Astrocyte (in vitro differentiated cells and primary cell): ENCODE results near the gene NXPH1. TPM values are rescaled to one million over a fixed set of nuclear protein-coding genes. Genes with fewer than 3 reads are reported as not detected.

ENCODE experiments used
- DNase-seq: peaks from one replicate; pipeline ENCODE4 v3.0.0-alpha.2; 2010; ENCODE audit warnings: low read depth
- FAIRE-seq: peaks from 2 replicates; lab custom pipeline; 2011; peaks lifted over from hg19 to GRCh38; lab: Jason Lieb, UNC
- H2AFZ ChIP-seq: 2 replicates; pipeline ENCODE4 v1.6.0; 2012; ENCODE audit warnings: low read depth, low read length, inconsistent platforms
- H3K27ac ChIP-seq: 2 replicates; pipeline ENCODE4 v1.5.1; 2011; ENCODE audit warnings: low read depth, low read length, inconsistent platforms
- H3K27me3 ChIP-seq: 2 replicates; pipeline ENCODE4 v1.6.0; 2011; ENCODE audit warnings: low read length, inconsistent platforms; ENCODE audit not compliant: insufficient read depth
- H3K36me3 ChIP-seq: 2 replicates; pipeline ENCODE4 v1.5.1; 2011; ENCODE audit warnings: low read length, inconsistent platforms; ENCODE audit not compliant: insufficient read depth
- H3K4me1 ChIP-seq: 2 replicates; pipeline ENCODE4 v1.5.1; 2011; ENCODE audit warnings: low read length, inconsistent platforms; ENCODE audit not compliant: insufficient read depth
- H3K4me2 ChIP-seq: 2 replicates; pipeline ENCODE4 v1.6.0; 2012; ENCODE audit warnings: low read length, inconsistent platforms
- H3K4me3 ChIP-seq: 2 replicates; pipeline ENCODE4 v1.5.1; 2011; ENCODE audit warnings: low read depth, mild to moderate bottlenecking, low read length, inconsistent platforms; ENCODE audit not compliant: insufficient read depth
- H3K79me2 ChIP-seq: 2 replicates; pipeline ENCODE4 v1.6.0; 2012; ENCODE audit warnings: mild to moderate bottlenecking, low read length, inconsistent platforms; ENCODE audit not compliant: insufficient read depth
- H3K9ac ChIP-seq: 2 replicates; pipeline ENCODE4 v1.6.0; 2012; ENCODE audit warnings: mild to moderate bottlenecking, low read length, inconsistent platforms
- H3K9me3 ChIP-seq: 2 replicates; pipeline ENCODE4 v1.5.1; 2012; ENCODE audit warnings: low read depth, mild to moderate bottlenecking, low read length, inconsistent platforms; ENCODE audit not compliant: insufficient read depth
- H4K20me1 ChIP-seq: 2 replicates; pipeline ENCODE4 v1.6.0; 2012; ENCODE audit warnings: low read length, inconsistent platforms; ENCODE audit not compliant: insufficient read depth
- H3K27ac Mint-ChIP-seq: one replicate; pipeline ENCODE4 v1.8.0; 2021; ENCODE audit warnings: mild to moderate bottlenecking, mixed read lengths; ENCODE audit not compliant: unreplicated experiment
- H3K27me3 Mint-ChIP-seq: one replicate; pipeline ENCODE4 v1.8.0; 2021; ENCODE audit warnings: low read depth, mixed read lengths; ENCODE audit not compliant: unreplicated experiment
- H3K36me3 Mint-ChIP-seq: one replicate; pipeline ENCODE4 v1.8.0; 2021; ENCODE audit warnings: low read depth, mixed read lengths; ENCODE audit not compliant: unreplicated experiment
- H3K4me1 Mint-ChIP-seq: one replicate; pipeline ENCODE4 v1.8.0; 2021; ENCODE audit warnings: low read depth, mixed read lengths; ENCODE audit not compliant: unreplicated experiment
- H3K4me3 Mint-ChIP-seq: one replicate; pipeline ENCODE4 v1.8.0; 2021; ENCODE audit warnings: mild to moderate bottlenecking, moderate library complexity, mixed read lengths; ENCODE audit not compliant: unreplicated experiment
- H3K9me3 Mint-ChIP-seq: one replicate; pipeline ENCODE4 v1.8.0; 2021; ENCODE audit warnings: mild to moderate bottlenecking, mixed read lengths; ENCODE audit not compliant: unreplicated experiment
- EZH2 ChIP-seq: IDR thresholded peaks from 2 replicates; pipeline ENCODE4 v1.6.1; 2012; ENCODE audit warnings: mild to moderate bottlenecking, low read length, inconsistent platforms; ENCODE audit not compliant: insufficient read depth
- total RNA-seq: library from RNA; stranded (reverse); gene quantifications from 2 replicates; pipeline ENCODE4 v1.2.1, GENCODE V29; 2021
- TF ChIP-seq, protein P1 (sequence below): IDR thresholded peaks from 2 replicates; pipeline ENCODE4 v1.5.1; 2011; ENCODE audit warnings: low read depth, mild to moderate bottlenecking, inconsistent platforms, low read length, moderate library complexity; ENCODE audit not compliant: insufficient read depth

Gene NXPH1
- total RNA-seq, 1 donor from 2014 or later = 0.16 TPM

DNA sequence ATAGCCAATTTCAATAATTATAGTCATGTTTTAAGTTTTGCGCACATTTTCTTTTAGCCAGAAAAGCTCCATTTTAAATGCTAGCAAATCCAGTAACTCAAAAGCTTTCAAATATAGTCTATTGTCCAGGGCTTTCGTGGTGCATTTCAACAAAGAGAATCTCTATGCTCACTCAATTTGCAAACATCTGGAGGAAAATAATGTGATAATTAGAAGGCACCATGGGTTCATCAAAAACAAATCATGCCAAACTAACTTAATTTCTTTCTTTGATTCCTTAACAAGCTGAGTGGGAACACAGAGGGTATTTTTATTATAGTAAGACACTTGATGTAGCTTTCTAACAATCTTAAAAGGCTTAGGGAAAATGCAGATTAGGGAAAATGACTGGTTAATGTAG, 179.8 kb downstream of the NXPH1 start:
- Mint-ChIP-seq H3K27ac (no peak overlapping the region), H3K36me3 (no peaks in the 10 kb centered on the region), H3K9me3 (no peaks in the 10 kb centered on the region), H3K27me3 (no peaks in the 10 kb centered on the region), H3K4me1 (no peaks in the 10 kb centered on the region), H3K4me3 (no peak overlapping the region)
- H3K4me3 ChIP-seq = no peak overlapping the region
- H2AFZ ChIP-seq = no peak overlapping the region
- no peaks in the 10 kb centered on the region for H3K9me3 ChIP-seq
- DNase-seq = no peak
- H3K27me3 ChIP-seq = no peaks in the 10 kb centered on the region
- H4K20me1 ChIP-seq = no peaks in the 10 kb centered on the region
- no peak for TF ChIP-seq EZH2
- TF ChIP-seq, protein P1, sequence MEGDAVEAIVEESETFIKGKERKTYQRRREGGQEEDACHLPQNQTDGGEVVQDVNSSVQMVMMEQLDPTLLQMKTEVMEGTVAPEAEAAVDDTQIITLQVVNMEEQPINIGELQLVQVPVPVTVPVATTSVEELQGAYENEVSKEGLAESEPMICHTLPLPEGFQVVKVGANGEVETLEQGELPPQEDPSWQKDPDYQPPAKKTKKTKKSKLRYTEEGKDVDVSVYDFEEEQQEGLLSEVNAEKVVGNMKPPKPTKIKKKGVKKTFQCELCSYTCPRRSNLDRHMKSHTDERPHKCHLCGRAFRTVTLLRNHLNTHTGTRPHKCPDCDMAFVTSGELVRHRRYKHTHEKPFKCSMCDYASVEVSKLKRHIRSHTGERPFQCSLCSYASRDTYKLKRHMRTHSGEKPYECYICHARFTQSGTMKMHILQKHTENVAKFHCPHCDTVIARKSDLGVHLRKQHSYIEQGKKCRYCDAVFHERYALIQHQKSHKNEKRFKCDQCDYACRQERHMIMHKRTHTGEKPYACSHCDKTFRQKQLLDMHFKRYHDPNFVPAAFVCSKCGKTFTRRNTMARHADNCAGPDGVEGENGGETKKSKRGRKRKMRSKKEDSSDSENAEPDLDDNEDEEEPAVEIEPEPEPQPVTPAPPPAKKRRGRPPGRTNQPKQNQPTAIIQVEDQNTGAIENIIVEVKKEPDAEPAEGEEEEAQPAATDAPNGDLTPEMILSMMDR = no peak
- no peaks in the 10 kb centered on the region for H3K4me1 ChIP-seq
- H3K27ac ChIP-seq = no peak overlapping the region
- H3K9ac ChIP-seq = no peak overlapping the region
- no peak overlapping the region for H3K4me2 ChIP-seq
- no peak for FAIRE-seq
- no peaks in the 10 kb centered on the region for H3K36me3 ChIP-seq
- H3K79me2 ChIP-seq = no peaks in the 10 kb centered on the region

DNA sequence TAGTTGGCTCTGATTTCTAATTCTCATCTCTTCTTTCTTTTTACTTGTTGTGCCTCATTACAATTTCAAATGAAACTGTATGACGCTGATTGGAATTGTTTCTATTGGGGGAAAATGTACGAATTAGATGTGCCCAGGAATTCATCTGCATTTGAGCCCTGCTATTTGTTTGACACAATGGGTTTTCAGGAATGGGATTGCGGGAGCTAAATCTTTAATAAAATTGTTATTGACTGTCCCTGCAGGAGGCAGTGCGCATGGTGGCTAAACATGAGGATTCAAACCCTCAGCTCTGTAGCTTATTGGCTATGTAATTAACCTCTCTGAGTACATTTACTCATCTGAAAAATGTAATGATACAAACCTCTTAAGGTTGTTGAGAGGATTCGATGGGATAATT, 181.6 kb downstream of the NXPH1 start:
- Mint-ChIP-seq H3K27me3 (no peaks in the 10 kb centered on the region), H3K4me3 (no peak overlapping the region), H3K36me3 (no peaks in the 10 kb centered on the region), H3K27ac (no peak overlapping the region), H3K4me1 (peaks cover 6% of the 10 kb centered on the region), H3K9me3 (no peaks in the 10 kb centered on the region)
- H2AFZ ChIP-seq = no peak overlapping the region
- FAIRE-seq = no peak
- TF ChIP-seq, protein P1 = no peak
- TF ChIP-seq EZH2 = no peak
- no peak overlapping the region for H3K27ac ChIP-seq
- DNase-seq = no peak
- H3K4me2 ChIP-seq = no peak overlapping the region
- H3K9ac ChIP-seq = no peak overlapping the region
- no peaks in the 10 kb centered on the region for H3K27me3 ChIP-seq
- no peaks in the 10 kb centered on the region for H3K9me3 ChIP-seq
- no peaks in the 10 kb centered on the region for H3K36me3 ChIP-seq
- no peaks in the 10 kb centered on the region for H3K4me1 ChIP-seq
- no peaks in the 10 kb centered on the region for H3K79me2 ChIP-seq
- H3K4me3 ChIP-seq = no peak overlapping the region
- H4K20me1 ChIP-seq = no peaks in the 10 kb centered on the region

- DNase-seq (no peak), FAIRE-seq (no peak)
- H3K4me2 ChIP-seq = no peak overlapping the region
- no peaks in the 10 kb centered on the region for H3K9me3 Mint-ChIP-seq
- no peaks in the 10 kb centered on the region for H3K36me3 ChIP-seq
- TF ChIP-seq, protein P1 = no peak
- TF ChIP-seq EZH2 = no peak
- no peaks in the 10 kb centered on the region for H3K9me3 ChIP-seq
- H3K27ac Mint-ChIP-seq = no peak overlapping the region
- H3K27ac ChIP-seq = no peak overlapping the region
- no peak overlapping the region for H3K4me3 ChIP-seq
- H3K36me3 Mint-ChIP-seq = no peaks in the 10 kb centered on the region
- no peaks in the 10 kb centered on the region for H3K4me1 ChIP-seq
- H3K9ac ChIP-seq = no peak overlapping the region
- no peak overlapping the region for H2AFZ ChIP-seq
- H3K79me2 ChIP-seq = no peaks in the 10 kb centered on the region
- no peaks in the 10 kb centered on the region for H3K27me3 ChIP-seq
- peaks cover 6% of the 10 kb centered on the region for H3K4me1 Mint-ChIP-seq
- no peaks in the 10 kb centered on the region for H4K20me1 ChIP-seq
- H3K27me3 Mint-ChIP-seq = no peaks in the 10 kb centered on the region
- no peak overlapping the region for H3K4me3 Mint-ChIP-seq
These were observed 185.1 kb downstream of the NXPH1 start for GRCh38 chr7:8618441-8619070.
